Measurements from ENCODE around the gene TMEM87B.

The TMEM87B gene

DNA sequence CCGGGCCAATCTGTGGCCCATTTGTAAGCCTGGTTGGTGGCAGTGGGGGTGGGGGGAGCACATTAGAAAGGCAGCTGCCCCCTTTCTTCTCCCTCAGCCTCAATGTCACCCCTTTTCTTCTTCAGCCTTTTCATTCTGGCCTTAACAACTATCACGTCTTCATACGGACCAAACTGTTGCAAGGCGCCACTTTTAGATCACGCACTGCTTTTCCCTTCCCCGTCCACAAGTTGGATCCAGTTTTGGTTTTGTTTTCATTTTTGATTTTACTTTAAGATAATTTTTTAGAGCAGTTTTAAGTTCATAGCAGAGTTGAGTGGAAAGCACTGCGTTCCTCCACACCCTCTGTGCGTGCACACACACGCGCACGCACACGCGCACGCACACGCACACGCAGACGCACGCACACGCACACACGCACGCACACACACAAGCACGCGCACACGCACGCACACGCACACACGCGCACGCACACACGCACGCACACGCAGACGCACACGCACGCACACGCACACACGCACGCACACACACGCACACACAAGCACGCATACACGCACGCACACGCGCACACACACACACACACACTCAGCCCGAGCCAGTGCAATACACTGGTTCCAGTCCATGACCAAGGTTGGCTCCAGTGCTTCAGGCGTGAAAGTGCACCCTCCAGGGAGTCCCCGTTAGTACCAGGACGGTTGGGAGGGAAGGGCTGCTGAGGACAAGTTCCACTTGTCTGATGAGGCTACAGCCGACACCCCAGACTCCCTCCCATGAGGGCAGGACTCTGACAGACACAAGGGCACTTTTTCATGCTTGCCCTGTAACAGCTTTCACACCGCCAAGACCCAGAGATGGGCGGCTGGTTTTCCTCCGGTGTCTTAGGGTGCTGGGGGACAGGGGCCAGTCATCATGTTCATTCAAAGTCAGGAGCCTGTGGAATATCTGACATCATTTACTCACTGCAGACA lies 105.5 kb downstream of the TMEM87B start:
- H3K4me3 ChIP-seq (ENCODE audit: low read length): no peak overlapping the region
- no peak for DNase-seq (ENCODE audit: low read depth)
- TF ChIP-seq, protein P1, sequence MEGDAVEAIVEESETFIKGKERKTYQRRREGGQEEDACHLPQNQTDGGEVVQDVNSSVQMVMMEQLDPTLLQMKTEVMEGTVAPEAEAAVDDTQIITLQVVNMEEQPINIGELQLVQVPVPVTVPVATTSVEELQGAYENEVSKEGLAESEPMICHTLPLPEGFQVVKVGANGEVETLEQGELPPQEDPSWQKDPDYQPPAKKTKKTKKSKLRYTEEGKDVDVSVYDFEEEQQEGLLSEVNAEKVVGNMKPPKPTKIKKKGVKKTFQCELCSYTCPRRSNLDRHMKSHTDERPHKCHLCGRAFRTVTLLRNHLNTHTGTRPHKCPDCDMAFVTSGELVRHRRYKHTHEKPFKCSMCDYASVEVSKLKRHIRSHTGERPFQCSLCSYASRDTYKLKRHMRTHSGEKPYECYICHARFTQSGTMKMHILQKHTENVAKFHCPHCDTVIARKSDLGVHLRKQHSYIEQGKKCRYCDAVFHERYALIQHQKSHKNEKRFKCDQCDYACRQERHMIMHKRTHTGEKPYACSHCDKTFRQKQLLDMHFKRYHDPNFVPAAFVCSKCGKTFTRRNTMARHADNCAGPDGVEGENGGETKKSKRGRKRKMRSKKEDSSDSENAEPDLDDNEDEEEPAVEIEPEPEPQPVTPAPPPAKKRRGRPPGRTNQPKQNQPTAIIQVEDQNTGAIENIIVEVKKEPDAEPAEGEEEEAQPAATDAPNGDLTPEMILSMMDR (IDR thresholded peaks at IDR 0.05; ENCODE audit: insufficient read depth, low read depth, low read length, missing control alignments): no peak

DNA sequence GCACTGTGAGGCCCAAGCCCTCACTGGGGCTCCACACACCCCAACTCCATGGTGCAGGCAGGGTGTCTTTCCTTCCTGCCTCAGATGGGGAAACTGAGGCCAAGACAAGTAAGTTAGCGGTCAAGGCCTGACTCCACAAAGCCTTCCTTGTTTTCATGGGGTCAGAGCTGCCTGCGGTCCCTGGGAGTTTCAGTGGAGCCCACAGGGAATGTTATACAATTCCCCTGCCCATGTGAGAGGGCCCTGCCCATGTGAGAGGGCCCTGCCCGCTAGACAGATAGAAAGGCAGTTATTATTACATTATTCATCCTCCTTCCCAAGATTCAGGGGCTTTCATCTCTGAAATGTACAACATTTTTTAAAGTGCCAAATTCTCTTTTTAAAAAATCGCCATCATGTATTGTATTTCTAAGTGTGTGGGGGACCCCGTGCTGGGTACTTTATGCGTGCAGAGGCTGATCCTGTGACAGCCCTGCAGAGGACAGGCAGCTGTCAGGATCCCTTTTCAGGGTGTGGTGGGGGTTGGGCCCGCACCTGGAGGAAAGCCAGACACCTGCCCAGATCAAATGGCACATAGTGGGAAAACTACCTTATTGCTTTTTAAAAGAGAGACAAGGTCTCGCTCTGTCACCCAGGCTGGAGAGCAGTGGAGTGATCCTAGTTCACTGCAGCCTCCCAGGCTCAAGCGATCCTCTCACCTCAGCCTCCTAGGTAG lies 106.5 kb downstream of the TMEM87B start:
- TF ChIP-seq, protein P1 (IDR thresholded peaks at IDR 0.05; ENCODE audit: insufficient read depth, low read depth, low read length, missing control alignments): no peak
- H3K4me3 ChIP-seq (ENCODE audit: low read length): no peak overlapping the region
- no peak for DNase-seq (ENCODE audit: low read depth)

DNA sequence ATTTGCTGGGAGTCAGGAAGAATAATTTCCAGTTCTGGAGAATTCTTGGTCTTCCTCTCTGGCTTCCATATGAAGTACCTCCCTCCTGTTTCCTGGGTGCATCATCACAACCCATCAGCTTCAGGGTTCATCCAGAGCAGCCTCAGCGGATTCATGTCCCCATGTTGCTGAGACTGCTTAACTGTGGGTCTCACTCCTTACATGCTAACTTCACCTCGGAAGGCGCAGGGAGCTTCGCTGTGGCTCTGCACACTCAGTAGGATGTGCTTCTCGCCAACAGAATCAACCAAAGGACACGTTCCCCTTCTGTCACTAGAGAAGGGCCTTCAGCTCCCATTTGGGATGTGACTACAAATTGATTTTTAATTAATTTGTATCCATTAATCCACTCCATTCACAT lies 107.3 kb downstream of the TMEM87B start:
- no peak overlapping the region for H3K4me3 ChIP-seq (ENCODE audit: low read length)
- TF ChIP-seq, protein P1 (IDR thresholded peaks at IDR 0.05; ENCODE audit: insufficient read depth, low read depth, low read length, missing control alignments): no peak
- no peak for DNase-seq (ENCODE audit: low read depth)

GRCh38 chr2:112162956-112163355 lies 107.9 kb downstream of the TMEM87B start:
- no peak for DNase-seq (ENCODE audit: low read depth)
- no peak overlapping the region for H3K4me3 ChIP-seq (ENCODE audit: low read length)
- TF ChIP-seq, protein P1 (IDR thresholded peaks at IDR 0.05; ENCODE audit: insufficient read depth, low read depth, low read length, missing control alignments): no peak

GRCh38 chr2:112163541-112163981 lies 108.5 kb downstream of the TMEM87B start:
- no peak for DNase-seq (ENCODE audit: low read depth)
- TF ChIP-seq, protein P1 (IDR thresholded peaks at IDR 0.05; ENCODE audit: insufficient read depth, low read depth, low read length, missing control alignments): no peak

DNA sequence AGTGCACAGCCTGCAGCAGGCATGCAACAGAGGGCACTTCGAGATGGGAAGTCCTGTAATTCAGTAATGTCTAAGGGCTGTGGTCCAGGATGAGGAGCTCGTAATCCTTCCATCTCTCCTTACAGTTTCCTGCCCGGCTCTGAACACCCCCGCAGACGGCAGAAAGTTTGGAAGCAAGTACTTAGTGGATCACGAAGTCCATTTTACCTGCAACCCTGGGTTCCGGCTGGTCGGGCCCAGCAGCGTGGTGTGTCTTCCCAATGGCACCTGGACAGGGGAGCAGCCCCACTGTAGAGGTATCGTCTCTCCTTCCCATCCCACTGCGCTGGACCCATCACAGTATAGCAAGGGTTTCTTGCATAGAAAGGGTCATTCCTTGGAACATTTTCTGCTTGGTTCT lies 109.8 kb downstream of the TMEM87B start:
- H3K4me3 ChIP-seq (ENCODE audit: low read length): no peak overlapping the region
- TF ChIP-seq, protein P1 (IDR thresholded peaks at IDR 0.05; ENCODE audit: insufficient read depth, low read depth, low read length, missing control alignments): no peak
- no peak for DNase-seq (ENCODE audit: low read depth)

More at GRCh38 chr2:112163541-112163981, 108.5 kb downstream of the TMEM87B start:
- H3K4me3 ChIP-seq (ENCODE audit: low read length): no peak overlapping the region
